OCI-LY7 (cell line): Measurements from ENCODE around the gene MRFAP1L1. TPM values are rescaled to one million over a fixed set of nuclear protein-coding genes. Genes with fewer than 3 reads are reported as not detected.

Experiments used
- BruUV-seq: library from RNA; stranded (reverse); fragments of 400-500 nt; replicated peaks from 2 replicates; lab custom pipeline; 2021; lab: Mats Ljungman, UMichigan
- CTCF ChIA-PET: fragments of 300-600 bp; sonication (Branson Sonifier 250); formaldehyde crosslinking; loops from one replicate; lab custom pipeline; 2022; ENCODE audit warnings: antibody characterized with exemption; ENCODE audit not compliant: unreplicated experiment; lab: Charles Lee
- POLR2A ChIA-PET: fragments of 300-600 bp; sonication (Branson Sonifier 250); formaldehyde crosslinking; loops from one replicate; lab custom pipeline; 2022; ENCODE audit warnings: antibody characterized with exemption; lab: Charles Lee
- DNase-seq: peaks from one replicate; pipeline ENCODE4 v3.0.0-alpha.2; 2015; ENCODE audit warnings: low spot score
- H2AFZ ChIP-seq: fragments of 200-600 bp; sonication (generic), shearing (Covaris generic); 2 replicates; pipeline ENCODE4 v1.6.1; 2014; ENCODE audit warnings: mild to moderate bottlenecking, antibody characterized with exemption, low read length, moderate library complexity
- H3K27ac ChIP-seq: fragments of 200-600 bp; sonication (generic); 2 replicates; pipeline ENCODE4 v1.5.1; 2014; ENCODE audit warnings: mixed run types, low read depth, mild to moderate bottlenecking, moderate library complexity, low read length, inconsistent platforms; ENCODE audit not compliant: poor library complexity, severe bottlenecking
- H3K36me3 ChIP-seq: fragments of 200-600 bp; sonication (generic); 2 replicates; pipeline ENCODE4 v1.6.1; 2014; ENCODE audit warnings: mild to moderate bottlenecking, antibody characterized with exemption, low read length, moderate library complexity, mixed read lengths; ENCODE audit not compliant: insufficient read depth
- H3K4me1 ChIP-seq: fragments of 200-600 bp; sonication (generic); 2 replicates; pipeline ENCODE4 v1.5.1; 2014; ENCODE audit warnings: mild to moderate bottlenecking, low read length; ENCODE audit not compliant: insufficient read depth, poor library complexity, severe bottlenecking
- H3K4me2 ChIP-seq: fragments of 200-600 bp; sonication (generic); 2 replicates; pipeline ENCODE4 v1.6.1; 2014; ENCODE audit warnings: mild to moderate bottlenecking, low read length
- H3K4me3 ChIP-seq: fragments of 200-600 bp; sonication (generic); 2 replicates; pipeline ENCODE4 v1.5.1; 2014; ENCODE audit warnings: mild to moderate bottlenecking, low read depth, low read length; ENCODE audit not compliant: poor library complexity, severe bottlenecking
- H3K79me2 ChIP-seq: fragments of 200-600 bp; sonication (generic); 2 replicates; pipeline ENCODE4 v1.6.1; 2016; ENCODE audit warnings: low read depth, mild to moderate bottlenecking, low read length, moderate library complexity, mixed read lengths; ENCODE audit not compliant: insufficient read depth
- H3K9me2 ChIP-seq: fragments of 200-600 bp; sonication (generic); 2 replicates; pipeline ENCODE4 v1.6.1; 2016; ENCODE audit warnings: mild to moderate bottlenecking, low read length, mixed read lengths; ENCODE audit not compliant: insufficient read depth
- H3K9me3 ChIP-seq: fragments of 200-600 bp; sonication (generic); 2 replicates; pipeline ENCODE4 v1.6.1; 2014; ENCODE audit warnings: mild to moderate bottlenecking, mixed run types, low read length, mixed read lengths
- H4K20me1 ChIP-seq: fragments of 200-600 bp; sonication (generic); 2 replicates; pipeline ENCODE4 v1.6.1; 2014; ENCODE audit warnings: mild to moderate bottlenecking, antibody characterized with exemption, low read length, moderate library complexity, mixed read lengths; ENCODE audit not compliant: insufficient read depth
- EZH2phosphoT487 ChIP-seq: fragments of 200-600 bp; sonication (generic); IDR thresholded peaks from 2 replicates; pipeline ENCODE4 v1.6.1; 2018; ENCODE audit warnings: low read depth, borderline replicate concordance, mild to moderate bottlenecking, mixed run types, antibody characterized with exemption, low read length, moderate library complexity, mixed read lengths
- intact Hi-C: fragments of 100-400 bp; cut with micrococcal nuclease; formaldehyde crosslinking; loops from one replicate; pipeline ENCODE4 v1.10.0; 2022; ENCODE audit not compliant: unreplicated experiment
- total RNA-seq, 2 experiments: library from RNA; depleted of rRNA in 1 of 2; stranded (reverse); fragments of >200 nt in 1 of 2; shearing (Covaris generic) in 1 of 2; gene quantifications; 2 replicates each; pipeline ENCODE4 v1.2.3, GENCODE V29; 2014 to 2022
- TF ChIP-seq, protein P1 (sequence below): fragments of 200-600 bp; sonication (generic); conservative IDR thresholded peaks from 2 replicates; pipeline ENCODE4 v1.5.1; 2014; ENCODE audit warnings: mild to moderate bottlenecking, antibody characterized with exemption, low read length, moderate library complexity, mixed read lengths

MRFAP1L1 gene
- total RNA-seq, 2 experiments from 2014 or later, result 49.3 to 50.5 TPM

DNA sequence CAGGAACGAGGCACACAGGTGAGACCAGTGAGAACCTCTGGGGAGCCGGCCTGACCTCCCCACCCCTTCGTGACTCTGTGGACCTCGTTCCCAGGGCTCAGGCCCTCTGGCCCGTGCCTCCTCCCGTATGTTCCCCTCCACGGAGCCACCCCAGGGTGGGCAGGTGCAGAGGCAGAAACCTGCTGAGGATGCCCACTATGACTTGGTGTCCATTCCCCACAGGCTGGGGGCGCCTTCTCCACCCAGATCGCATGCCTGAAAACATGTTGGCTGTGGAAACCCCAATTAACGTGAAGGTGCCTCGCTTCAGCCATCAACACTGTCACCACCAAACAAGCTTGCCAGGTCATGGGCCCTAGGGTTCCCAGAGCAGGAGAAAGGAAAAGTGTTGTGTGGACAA, 33.3 kb upstream of the MRFAP1L1 start:
- H3K4me3 ChIP-seq, result no peak overlapping the region
- no peak for DNase-seq
- H3K9me2 ChIP-seq, result no peaks in the 10 kb centered on the region
- H3K27ac ChIP-seq, result no peak overlapping the region
- H3K79me2 ChIP-seq, result no peaks in the 10 kb centered on the region
- TF ChIP-seq, protein P1, sequence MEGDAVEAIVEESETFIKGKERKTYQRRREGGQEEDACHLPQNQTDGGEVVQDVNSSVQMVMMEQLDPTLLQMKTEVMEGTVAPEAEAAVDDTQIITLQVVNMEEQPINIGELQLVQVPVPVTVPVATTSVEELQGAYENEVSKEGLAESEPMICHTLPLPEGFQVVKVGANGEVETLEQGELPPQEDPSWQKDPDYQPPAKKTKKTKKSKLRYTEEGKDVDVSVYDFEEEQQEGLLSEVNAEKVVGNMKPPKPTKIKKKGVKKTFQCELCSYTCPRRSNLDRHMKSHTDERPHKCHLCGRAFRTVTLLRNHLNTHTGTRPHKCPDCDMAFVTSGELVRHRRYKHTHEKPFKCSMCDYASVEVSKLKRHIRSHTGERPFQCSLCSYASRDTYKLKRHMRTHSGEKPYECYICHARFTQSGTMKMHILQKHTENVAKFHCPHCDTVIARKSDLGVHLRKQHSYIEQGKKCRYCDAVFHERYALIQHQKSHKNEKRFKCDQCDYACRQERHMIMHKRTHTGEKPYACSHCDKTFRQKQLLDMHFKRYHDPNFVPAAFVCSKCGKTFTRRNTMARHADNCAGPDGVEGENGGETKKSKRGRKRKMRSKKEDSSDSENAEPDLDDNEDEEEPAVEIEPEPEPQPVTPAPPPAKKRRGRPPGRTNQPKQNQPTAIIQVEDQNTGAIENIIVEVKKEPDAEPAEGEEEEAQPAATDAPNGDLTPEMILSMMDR, result no peak
- no peak for TF ChIP-seq EZH2phosphoT487
- no peak overlapping the region for H3K4me2 ChIP-seq
- BruUV-seq, result no TSS peak
- no peak overlapping the region for H2AFZ ChIP-seq
- no peaks in the 10 kb centered on the region for H3K4me1 ChIP-seq
- ChIA-PET CTCF (no interaction called here), POLR2A (interaction anchor here (0.6 kb wide), 1 partner anchor 300 kb away, joined by 3 read pairs; the partner anchor contains the start of gene TADA2B)
- no peaks in the 10 kb centered on the region for H3K36me3 ChIP-seq
- intact Hi-C loops, result no loop called here
- no peaks in the 10 kb centered on the region for H3K9me3 ChIP-seq
- no peaks in the 10 kb centered on the region for H4K20me1 ChIP-seq

DNA sequence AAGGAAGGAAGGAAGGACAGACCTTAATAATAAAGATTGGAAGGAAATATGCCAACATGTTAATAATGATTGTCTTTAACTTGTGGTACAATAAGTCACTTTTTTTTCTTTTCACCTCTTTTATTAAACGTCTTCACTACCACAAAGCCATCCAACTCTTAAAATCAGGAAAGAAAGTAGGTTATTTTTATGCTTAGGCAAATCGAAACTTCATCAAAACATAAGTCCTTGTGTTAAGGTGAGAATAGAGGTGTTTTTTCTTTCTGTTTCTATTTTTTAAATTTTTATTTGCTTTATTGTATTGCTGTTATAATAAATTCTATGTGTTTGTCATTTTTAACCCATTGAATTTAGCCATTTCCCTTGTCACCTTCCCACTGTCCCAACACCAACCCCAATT, 32.8 kb upstream of the MRFAP1L1 start:
- H3K4me1 ChIP-seq, result no peaks in the 10 kb centered on the region
- H2AFZ ChIP-seq, result no peak overlapping the region
- ChIA-PET POLR2A (no interaction called here), CTCF (no interaction called here)
- H3K4me2 ChIP-seq, result no peak overlapping the region
- H3K9me3 ChIP-seq, result no peaks in the 10 kb centered on the region
- H3K79me2 ChIP-seq, result no peaks in the 10 kb centered on the region
- BruUV-seq, result no TSS peak
- no peaks in the 10 kb centered on the region for H4K20me1 ChIP-seq
- no peak for TF ChIP-seq EZH2phosphoT487
- TF ChIP-seq, protein P1, result no peak
- H3K27ac ChIP-seq, result no peak overlapping the region
- intact Hi-C loops, result no loop called here
- no peak overlapping the region for H3K4me3 ChIP-seq
- DNase-seq, result no peak
- H3K36me3 ChIP-seq, result no peaks in the 10 kb centered on the region
- H3K9me2 ChIP-seq, result no peaks in the 10 kb centered on the region

DNA sequence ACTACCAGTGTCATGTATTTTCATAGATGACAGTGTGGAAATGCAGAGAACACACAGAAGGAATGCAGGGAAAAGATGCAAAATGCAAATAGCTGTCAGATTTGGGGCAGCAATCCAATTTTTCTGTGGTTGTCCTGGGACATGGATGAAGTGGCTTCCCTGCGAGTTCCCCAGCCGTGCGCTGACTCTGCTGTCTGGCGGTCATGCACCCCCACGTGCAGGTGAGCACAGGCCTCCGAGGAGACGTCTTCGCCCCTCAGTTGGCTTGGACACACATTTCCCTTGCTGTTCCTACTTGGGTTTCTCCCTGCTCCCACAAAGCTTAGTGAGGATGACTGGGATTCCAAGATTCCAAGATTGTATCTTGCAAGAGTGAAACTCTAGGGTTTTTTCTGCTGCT, 30.7 kb upstream of the MRFAP1L1 start:
- Histone ChIP-seq H3K36me3 (no peaks in the 10 kb centered on the region), H3K9me2 (no peaks in the 10 kb centered on the region), H3K4me1 (no peaks in the 10 kb centered on the region), H3K4me2 (no peak overlapping the region), H2AFZ (no peak overlapping the region), H3K79me2 (no peaks in the 10 kb centered on the region), H3K4me3 (no peak overlapping the region), H3K9me3 (no peaks in the 10 kb centered on the region), H3K27ac (no peak overlapping the region), H4K20me1 (no peaks in the 10 kb centered on the region)
- no TSS peak for BruUV-seq
- ChIA-PET POLR2A (no interaction called here), CTCF (no interaction called here)
- DNase-seq, result no peak
- no peak for TF ChIP-seq EZH2phosphoT487
- TF ChIP-seq, protein P1, result no peak
- intact Hi-C loops, result no loop called here
